K562 (cell line): Measurements from ENCODE around the gene ZNF727. TPM values are rescaled to one million over a fixed set of nuclear protein-coding genes. Genes with fewer than 3 reads are reported as not detected.
"Not testable (repeated sequence)": the region's sequence is repeated elsewhere in the genome, so short reads cannot be mapped to it uniquely, and the experiment has no call there.

ENCODE experiments used
- ATAC-seq: fragments of 200-7000 bp; cut with Tn5 transposase; 3 replicates; pipeline ENCODE4 v1.9.1; 2020; ENCODE audit warnings: moderate library complexity
- BruUV-seq: library from RNA; stranded (reverse); fragments of 400-500 nt; replicated peaks from 2 replicates; lab custom pipeline; 2021; lab: Mats Ljungman, UMichigan
- CTCF ChIA-PET: fragments of 300-600 bp; formaldehyde crosslinking; extraction: SDS; loops from one replicate; lab custom pipeline; 2021; ENCODE audit warnings: low intra/inter-chr PET ratio; lab: Yijun Ruan, JAX
- POLR2A ChIA-PET: fragments of 300-600, 350-650 bp; sonication (Branson Sonifier 250); formaldehyde crosslinking; extraction: SDS; loops from one replicate; lab custom pipeline; 2021; ENCODE audit warnings: antibody characterized with exemption, inconsistent platforms; lab: Yijun Ruan, JAX
- DNase-seq, 4 experiments: peaks; one replicate each; pipeline versions ENCODE4 v3.0.0 to v3.0.0-alpha.2; 2011 to 2018; ENCODE audit warnings: low spot score in 3 of 4, mixed read lengths in 3 of 4; ENCODE audit errors: extremely low read depth in 1 of 4
- FAIRE-seq: peaks from 2 replicates; lab custom pipeline; 2011; peaks lifted over from hg19 to GRCh38; lab: Jason Lieb, UNC
- H2AFZ ChIP-seq: 2 replicates; pipeline ENCODE4 v1.6.0; 2011; ENCODE audit warnings: low read depth, low read length, control low read depth, inconsistent platforms
- H3K27ac ChIP-seq: fragments of 200-600 bp; 3 replicates; pipeline ENCODE4 v1.8.0; 2011; ENCODE audit warnings: low read depth, mild to moderate bottlenecking, control low read depth, inconsistent platforms, low read length, moderate library complexity, mixed read lengths; ENCODE audit errors: extremely low read depth
- H3K27me3 ChIP-seq, 2 experiments: fragments of 300-600 bp in 1 of 2; 2 replicates in 1 of 2; 3 replicates in 1 of 2; pipeline versions ENCODE4 v1.6.0 to v1.8.0; 2011; ENCODE audit warnings: inconsistent platforms in 2 of 2, low read length in 2 of 2, mild to moderate bottlenecking in 1 of 2, mixed read lengths in 1 of 2, moderate library complexity in 1 of 2; ENCODE audit not compliant: control insufficient read depth in 2 of 2, insufficient read depth in 2 of 2
- H3K36me3 ChIP-seq: fragments of 300-600 bp; 3 replicates; pipeline ENCODE4 v1.8.0; 2011; ENCODE audit warnings: mild to moderate bottlenecking, low read length, inconsistent platforms; ENCODE audit not compliant: control insufficient read depth, insufficient read depth
- H3K4me1 ChIP-seq, 2 experiments: fragments of 200-600 bp in 1 of 2; replicated peaks in 1 of 2; 2 replicates in 1 of 2; 3 replicates in 1 of 2; pipeline versions ENCODE4 v1.5.1 to v1.8.0; 2011; ENCODE audit warnings: inconsistent platforms in 2 of 2, low read length in 2 of 2, mild to moderate bottlenecking in 1 of 2, mixed read lengths in 1 of 2, moderate library complexity in 1 of 2; ENCODE audit not compliant: control insufficient read depth in 2 of 2, insufficient read depth in 2 of 2
- H3K4me2 ChIP-seq: 2 replicates; pipeline ENCODE4 v1.6.1; 2011; ENCODE audit warnings: low read length, control low read depth, inconsistent platforms, mixed read lengths; ENCODE audit not compliant: insufficient read depth
- H3K4me3 ChIP-seq: fragments of 200-600 bp; sonication (generic), shearing (Covaris generic); 2 replicates; pipeline ENCODE4 v1.5.1; 2016; ENCODE audit warnings: control low read depth, inconsistent platforms
- H3K79me2 ChIP-seq: fragments of 200-600 bp; 3 replicates; pipeline ENCODE4 v1.8.0; 2011; ENCODE audit warnings: low read length, inconsistent platforms; ENCODE audit not compliant: control insufficient read depth, insufficient read depth
- H3K9ac ChIP-seq, 2 experiments: 2 replicates each; pipeline versions ENCODE4 v1.6.0 to v1.6.1; 2011; ENCODE audit warnings: low read depth in 2 of 2, low read length in 2 of 2, control low read depth in 1 of 2, inconsistent platforms in 1 of 2, mild to moderate bottlenecking in 1 of 2, mixed read lengths in 1 of 2; ENCODE audit not compliant: insufficient read depth in 1 of 2
- H3K9me1 ChIP-seq: one replicate; pipeline ENCODE4 v1.6.0; 2011; ENCODE audit warnings: inconsistent platforms, mild to moderate bottlenecking, low read length, moderate library complexity; ENCODE audit not compliant: control insufficient read depth, insufficient read depth
- H3K9me3 ChIP-seq: replicated peaks from 2 replicates; pipeline ENCODE4 v1.5.1; 2011; ENCODE audit warnings: low read depth, low read length, inconsistent platforms; ENCODE audit not compliant: control insufficient read depth, insufficient read depth
- H4K20me1 ChIP-seq: replicated peaks from 2 replicates; pipeline ENCODE4 v1.6.1; 2011; ENCODE audit warnings: low read length, inconsistent platforms, mixed read lengths; ENCODE audit not compliant: control insufficient read depth, insufficient read depth
- HOMEZ ChIP-seq: fragments of 250-450 bp; sonication (Bioruptor Pico); IDR thresholded peaks from 2 replicates; pipeline ENCODE4 v1.4.0; 2020; ENCODE audit warnings: mild to moderate bottlenecking, moderate library complexity
- LCOR ChIP-seq: sonication (generic); formaldehyde crosslinking; IDR thresholded peaks from 2 replicates; pipeline ENCODE4 v1.8.0; 2022; ENCODE audit warnings: mild to moderate bottlenecking, missing genetic modification reagents
- MAZ ChIP-seq, 2 experiments: fragments of 450-650 bp in 1 of 2; sonication (generic) in 1 of 2; formaldehyde crosslinking; IDR thresholded peaks in 1 of 2; conservative IDR thresholded peaks in 1 of 2; 2 replicates each; pipeline versions ENCODE4 v1.4.0 to v1.5.0; 2020; ENCODE audit warnings: mild to moderate bottlenecking in 1 of 2, missing genetic modification reagents in 1 of 2
- NCOA2 ChIP-seq, 2 experiments: fragments of 450-650 bp; IDR thresholded peaks; 2 replicates each; pipeline ENCODE4 v1.6.1; 2018; ENCODE audit warnings: mild to moderate bottlenecking in 2 of 2, moderate library complexity in 1 of 2; ENCODE audit not compliant: partially characterized antibody in 2 of 2
- NFE2L1 ChIP-seq: fragments of 450-650 bp; IDR thresholded peaks from 2 replicates; pipeline ENCODE4 v1.6.1; 2016; ENCODE audit warnings: missing genetic modification characterization, low read depth, mild to moderate bottlenecking, missing compliant biosample characterization, moderate library complexity, borderline replicate concordance
- NKRF ChIP-seq: fragments of 450-650 bp; IDR thresholded peaks from 2 replicates; pipeline ENCODE4 v1.6.1; 2016; ENCODE audit warnings: borderline replicate concordance
- NR2F6 ChIP-seq: fragments of 450-650 bp; formaldehyde crosslinking; IDR thresholded peaks from 2 replicates; pipeline ENCODE4 v1.4.0; 2020; ENCODE audit warnings: mild to moderate bottlenecking
- POLR2A ChIP-seq: fragments of 450-650 bp; conservative IDR thresholded peaks from 2 replicates; pipeline ENCODE4 v1.6.1; 2016
- SRSF3 ChIP-seq: fragments of 200-400 bp; formaldehyde crosslinking; IDR thresholded peaks from 2 replicates; pipeline ENCODE4 v1.6.1; 2016; ENCODE audit warnings: mild to moderate bottlenecking, low read length, moderate library complexity; ENCODE audit not compliant: insufficient read depth
- ZNF23 ChIP-seq: fragments of 250-450 bp; sonication (Bioruptor Pico); IDR thresholded peaks from 2 replicates; pipeline ENCODE4 v1.4.0; 2020; ENCODE audit warnings: mild to moderate bottlenecking
- WGBS: fragments of 100-300 bp; shearing (Covaris generic); methylation state at CpG from one replicate; pipeline ENCODE4 v1.1.6; 2016; ENCODE audit warnings: low coverage, mixed read lengths; ENCODE audit not compliant: insufficient coverage; ENCODE audit errors: missing lambda C conversion rate; 5-methylcytosine and 5-hydroxymethylcytosine counted together
- in situ Hi-C: fragments of 300-500 bp; cut with MboI; formaldehyde crosslinking; loops from 4 replicates; pipeline ENCODE4 v1.15.0; 2018; ENCODE audit warnings: inconsistent platforms, mixed read lengths
- intact Hi-C: fragments of 100-400 bp; cut with micrococcal nuclease; formaldehyde crosslinking; loops from 2 replicates; pipeline ENCODE4 v1.14.2; 2022
- polyA plus RNA-seq, 8 experiments: library from polyadenylated mRNA; depleted of rRNA in 4 of 8; stranded (reverse) in 5 of 8; unstranded in 3 of 8; fragments of >200 nt; fragmentation: Nextera tagmentation in 2 of 8; fragmentation: Illumina TruSeq in 1 of 8; extraction: Ambion mirVana in 2 of 8; extraction: Trizol in 1 of 8; gene quantifications; 2 replicates each; pipeline versions ENCODE4 v1.2.1 to v1.2.3, GENCODE V29; 2011 to 2014; ENCODE audit warnings: inconsistent platforms in 1 of 8, missing spikeins in 1 of 8
- total RNA-seq, 7 experiments: library from RNA; depleted of rRNA in 6 of 7; stranded (reverse); fragments of >200 nt in 6 of 7; fragmentation: Illumina TruSeq in 2 of 7; extraction: Trizol in 2 of 7; gene quantifications; 2 replicates each; pipeline versions ENCODE4 v1.2.1 to v1.2.3, GENCODE V29; 2011 to 2021; ENCODE audit warnings: low replicate concordance in 1 of 7

The ZNF727 gene
- total and polyA plus RNA-seq, 9 of the 15 experiments (the other 6 are each of a cell fraction or from before 2014, with no cell fraction given), result not detected

GRCh38 chr7:64087501-64087900 is 42.3 kb downstream of the ZNF727 start (continued):
- TF ChIP-seq ZNF23 (CRISPR knock-in tag) (no peak), MAZ (CRISPR knock-in tag; conservative IDR thresholded peaks at IDR 0.05 in 1 of 2, IDR thresholded peaks at IDR 0.05 in 1 of 2) (no peak), NR2F6 (CRISPR knock-in tag) (no peak), SRSF3 (no peak), NCOA2 (IDR thresholded peaks at IDR 0.05; ENCODE audit: partially characterized antibody in 2 of 2) (no peak), NFE2L1 (tag) (no peak), HOMEZ (CRISPR knock-in tag) (no peak), LCOR (no peak), POLR2A (no peak), NKRF (no peak)

GRCh38 chr7:64088863-64089262 is 43.6 kb downstream of the ZNF727 start:
- H3K4me3 ChIP-seq, H4K20me1 ChIP-seq, H3K36me3 ChIP-seq, H3K9me1 ChIP-seq, FAIRE-seq, DNase-seq, intact Hi-C loops, H3K79me2 ChIP-seq, ATAC-seq, BruUV-seq, H3K9ac ChIP-seq, H3K9me3 ChIP-seq, POLR2A ChIA-PET, H3K27ac ChIP-seq, H3K27me3 ChIP-seq, H2AFZ ChIP-seq, H3K4me1 ChIP-seq, in situ Hi-C loops, H3K4me2 ChIP-seq, CTCF ChIA-PET: not testable (repeated sequence)
- WGBS, result 1% methylated on average over 5 of the region's 5 CpGs
